Parathyroid adenoma (tissue), 2 donors: Measurements from ENCODE around the gene GTPBP6.

Experiments
- H2AFZ ChIP-seq: fragments of 300-600 bp; sonication (generic); one replicate; pipeline ENCODE4 v1.7.0; 2017; ENCODE audit warnings: antibody characterized with exemption, mild to moderate bottlenecking
- H3K27ac ChIP-seq: fragments of 300-600 bp; sonication (generic); one replicate; pipeline ENCODE4 v1.7.0; 2017
- H3K27me3 ChIP-seq: fragments of 300-600 bp; sonication (generic); one replicate; pipeline ENCODE4 v1.7.0; 2017; ENCODE audit warnings: low read length; ENCODE audit not compliant: control insufficient read depth, insufficient read depth
- H3K36me3 ChIP-seq: fragments of 300-600 bp; sonication (generic); one replicate; pipeline ENCODE4 v1.7.0; 2017; ENCODE audit warnings: low read length; ENCODE audit not compliant: control insufficient read depth, insufficient read depth
- H3K4me1 ChIP-seq: fragments of 300-600 bp; sonication (generic); one replicate; pipeline ENCODE4 v1.7.0; 2017; ENCODE audit warnings: control low read depth
- H3K4me2 ChIP-seq: fragments of 300-600 bp; sonication (generic); one replicate; pipeline ENCODE4 v1.7.0; 2017; ENCODE audit warnings: low read length
- H3K4me3 ChIP-seq: fragments of 300-600 bp; sonication (generic); one replicate; pipeline ENCODE4 v1.7.0; 2017; ENCODE audit warnings: low read depth, low read length
- H3K79me2 ChIP-seq: fragments of 300-600 bp; sonication (generic); one replicate; pipeline ENCODE4 v1.7.0; 2017; ENCODE audit warnings: control low read depth
- H3K9ac ChIP-seq: fragments of 300-600 bp; sonication (generic); one replicate; pipeline ENCODE4 v1.7.0; 2017; ENCODE audit warnings: mild to moderate bottlenecking
- H3K9me3 ChIP-seq: fragments of 300-600 bp; sonication (generic); one replicate; pipeline ENCODE4 v1.7.0; 2017; ENCODE audit warnings: low read length; ENCODE audit not compliant: control insufficient read depth
- CTCF ChIP-seq: fragments of 300-600 bp; sonication (generic); IDR thresholded peaks from one replicate; pipeline ENCODE4 v1.7.0; 2017; ENCODE audit warnings: antibody characterized with exemption, mild to moderate bottlenecking
- donor health status: primary hyperparathyroidism.

Gene GTPBP6

GRCh38 chrX:340121-340520 lies 21.5 kb upstream of the GTPBP6 start:
- Histone ChIP-seq H3K79me2 (no peaks in the 10 kb centered on the region), H3K4me2 (no peak overlapping the region), H2AFZ (no peak overlapping the region), H3K36me3 (no peaks in the 10 kb centered on the region), H3K27ac (no peak overlapping the region), H3K4me3 (no peak overlapping the region), H3K9me3 (no peaks in the 10 kb centered on the region), H3K4me1 (no peaks in the 10 kb centered on the region), H3K9ac (no peak overlapping the region), H3K27me3 (no peaks in the 10 kb centered on the region)
- no peak for TF ChIP-seq CTCF

DNA sequence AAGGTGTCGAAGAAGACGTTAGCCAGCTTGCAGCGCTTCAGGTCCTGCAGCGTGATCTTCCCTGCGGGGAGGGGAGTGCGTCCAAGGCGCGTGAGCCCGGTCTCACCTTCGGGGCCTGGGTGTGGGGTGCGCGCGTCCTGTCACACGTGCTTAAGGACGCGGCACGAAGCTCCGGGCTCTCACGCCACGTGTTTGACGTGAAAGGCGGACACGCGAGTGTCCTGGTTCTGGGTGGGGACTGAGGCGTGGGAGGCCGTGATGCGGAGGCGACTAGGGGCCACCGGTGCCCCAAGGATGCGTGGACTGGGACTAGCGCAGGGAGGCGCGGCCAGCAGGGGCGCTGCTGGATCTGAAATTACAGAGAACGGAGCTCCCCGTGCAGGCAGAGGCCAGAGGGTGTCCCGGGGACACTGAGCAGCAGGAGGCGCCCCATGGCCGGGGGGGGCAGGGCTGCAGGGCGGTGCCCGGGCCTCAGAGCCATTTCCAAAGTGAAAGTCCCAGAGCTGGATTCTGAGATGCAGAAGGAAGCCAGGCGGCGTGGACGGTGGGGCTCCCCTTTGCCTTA lies 20.3 kb upstream of the GTPBP6 start:
- Histone ChIP-seq H3K4me2 (no peak overlapping the region), H3K9me3 (no peaks in the 10 kb centered on the region)

GRCh38 chrX:338281-338835 lies 19.8 kb upstream of the GTPBP6 start:
- Histone ChIP-seq H3K27ac (no peak overlapping the region), H3K9ac (no peak overlapping the region), H3K9me3 (no peaks in the 10 kb centered on the region), H3K27me3 (no peaks in the 10 kb centered on the region), H3K4me1 (no peaks in the 10 kb centered on the region), H3K36me3 (no peaks in the 10 kb centered on the region), H3K4me3 (no peak overlapping the region), H3K79me2 (no peaks in the 10 kb centered on the region), H2AFZ (no peak overlapping the region), H3K4me2 (no peak overlapping the region)
- TF ChIP-seq CTCF = no peak

More for the DNA sequence above, 20.3 kb upstream of the GTPBP6 start:
- Histone ChIP-seq H3K79me2 (no peaks in the 10 kb centered on the region), H3K27ac (no peak overlapping the region), H3K4me1 (no peaks in the 10 kb centered on the region), H2AFZ (no peak overlapping the region), H3K4me3 (no peak overlapping the region), H3K27me3 (no peaks in the 10 kb centered on the region), H3K9ac (no peak overlapping the region), H3K36me3 (no peaks in the 10 kb centered on the region)
- no peak for TF ChIP-seq CTCF

GRCh38 chrX:337331-337831 lies 18.8 kb upstream of the GTPBP6 start:
- no peak overlapping the region for H3K4me3 ChIP-seq
- no peak overlapping the region for H2AFZ ChIP-seq
- H3K27ac ChIP-seq = no peak overlapping the region
- H3K36me3 ChIP-seq = no peaks in the 10 kb centered on the region
- no peaks in the 10 kb centered on the region for H3K27me3 ChIP-seq
- no peaks in the 10 kb centered on the region for H3K9me3 ChIP-seq
- H3K4me1 ChIP-seq = no peaks in the 10 kb centered on the region
- no peak overlapping the region for H3K4me2 ChIP-seq
- TF ChIP-seq CTCF = no peak
- H3K9ac ChIP-seq = no peak overlapping the region
- H3K79me2 ChIP-seq = no peaks in the 10 kb centered on the region

DNA sequence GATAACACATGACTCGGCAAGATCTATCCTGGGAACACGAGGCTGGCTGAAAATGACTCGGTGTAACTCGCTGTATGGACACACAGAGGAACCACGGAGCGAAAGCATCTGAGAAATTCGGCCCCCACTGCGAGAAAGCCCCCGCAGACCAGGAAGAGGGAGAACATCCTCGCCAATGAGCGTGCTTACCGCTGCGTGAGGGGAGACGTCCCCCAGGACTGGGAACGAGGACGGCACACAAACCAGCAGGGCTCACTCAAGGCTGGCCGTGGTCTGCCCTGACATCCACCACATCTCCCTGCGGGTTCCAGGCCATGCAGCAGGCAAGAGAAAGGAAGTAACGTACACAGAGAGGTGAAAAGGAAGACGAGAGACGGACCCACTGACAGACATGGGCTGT lies 17.6 kb upstream of the GTPBP6 start:
- Histone ChIP-seq H3K4me3 (no peak overlapping the region), H3K36me3 (no peaks in the 10 kb centered on the region), H3K4me1 (no peaks in the 10 kb centered on the region), H2AFZ (no peak overlapping the region), H3K9ac (no peak overlapping the region), H3K9me3 (no peaks in the 10 kb centered on the region), H3K4me2 (no peak overlapping the region), H3K27me3 (no peaks in the 10 kb centered on the region), H3K27ac (no peak overlapping the region), H3K79me2 (no peaks in the 10 kb centered on the region)
- TF ChIP-seq CTCF = no peak
